Upper lobe of left lung (tissue), 4 donors: Measurements from ENCODE around the gene KIRREL3.

ENCODE experiments used
- POLR2A ChIP-seq, 4 donors: fragments of 450-650 bp; IDR thresholded peaks; one replicate each; pipeline ENCODE4 v1.5.1; 2016 to 2017; ENCODE audit warnings: antibody characterized with exemption in 4 of 4, mild to moderate bottlenecking in 2 of 4
- TF ChIP-seq, protein P1 (sequence below), 6 experiments: fragments of 450-650 bp in 4 of 6; fragments of 200-600 bp in 2 of 6; sonication (generic) in 2 of 6; IDR thresholded peaks; one replicate each; pipeline ENCODE4 v1.5.1; 2016 to 2019; ENCODE audit warnings: antibody characterized with exemption in 6 of 6

DNA sequence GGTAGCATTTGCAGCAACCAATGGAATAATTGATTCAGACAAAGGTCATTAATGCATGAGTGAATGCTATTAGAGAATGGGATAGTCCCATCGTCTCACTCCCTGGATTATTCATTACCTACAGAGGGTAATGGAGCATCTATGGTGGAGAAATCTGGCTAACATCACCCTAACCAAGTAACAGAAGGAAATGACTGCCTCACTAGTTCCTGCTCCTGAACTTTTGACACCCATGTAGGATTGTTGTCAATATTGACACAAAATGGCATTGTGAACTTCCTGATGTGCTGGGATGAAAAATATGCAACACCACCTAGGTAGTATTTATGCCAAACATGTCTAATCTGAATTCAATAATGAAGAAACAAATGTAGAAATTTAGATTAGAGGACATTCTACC, 44.0 kb upstream of the KIRREL3 start:
- no peak for TF ChIP-seq POLR2A (IDR thresholded peaks at IDR 0.05)
- TF ChIP-seq, protein P1, sequence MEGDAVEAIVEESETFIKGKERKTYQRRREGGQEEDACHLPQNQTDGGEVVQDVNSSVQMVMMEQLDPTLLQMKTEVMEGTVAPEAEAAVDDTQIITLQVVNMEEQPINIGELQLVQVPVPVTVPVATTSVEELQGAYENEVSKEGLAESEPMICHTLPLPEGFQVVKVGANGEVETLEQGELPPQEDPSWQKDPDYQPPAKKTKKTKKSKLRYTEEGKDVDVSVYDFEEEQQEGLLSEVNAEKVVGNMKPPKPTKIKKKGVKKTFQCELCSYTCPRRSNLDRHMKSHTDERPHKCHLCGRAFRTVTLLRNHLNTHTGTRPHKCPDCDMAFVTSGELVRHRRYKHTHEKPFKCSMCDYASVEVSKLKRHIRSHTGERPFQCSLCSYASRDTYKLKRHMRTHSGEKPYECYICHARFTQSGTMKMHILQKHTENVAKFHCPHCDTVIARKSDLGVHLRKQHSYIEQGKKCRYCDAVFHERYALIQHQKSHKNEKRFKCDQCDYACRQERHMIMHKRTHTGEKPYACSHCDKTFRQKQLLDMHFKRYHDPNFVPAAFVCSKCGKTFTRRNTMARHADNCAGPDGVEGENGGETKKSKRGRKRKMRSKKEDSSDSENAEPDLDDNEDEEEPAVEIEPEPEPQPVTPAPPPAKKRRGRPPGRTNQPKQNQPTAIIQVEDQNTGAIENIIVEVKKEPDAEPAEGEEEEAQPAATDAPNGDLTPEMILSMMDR (IDR thresholded peaks at IDR 0.05), result no peak
